Osteoblast (primary cell): ENCODE results near the gene DGKI. TPM values are rescaled to one million over a fixed set of nuclear protein-coding genes. Genes with fewer than 3 reads are reported as not detected.
A peak's percentile ranks its signal among the peaks of the same experiment; 100 is the strongest.

ENCODE experiments used
- DNase-seq: peaks from one replicate; pipeline ENCODE4 v3.0.0; 2011; ENCODE audit warnings: low spot score, mixed read lengths; ENCODE audit not compliant: insufficient read length; ENCODE audit errors: missing footprints
- H2AFZ ChIP-seq: 2 replicates; pipeline ENCODE4 v1.6.0; 2011; ENCODE audit warnings: mild to moderate bottlenecking, low read length
- H3K27ac ChIP-seq: 2 replicates; pipeline ENCODE4 v1.5.1; 2011; ENCODE audit warnings: mild to moderate bottlenecking, low read depth, low read length, moderate library complexity
- H3K27me3 ChIP-seq: 2 replicates; pipeline ENCODE4 v1.6.0; 2012; ENCODE audit warnings: mild to moderate bottlenecking, control low read depth, inconsistent platforms, low read length, moderate library complexity; ENCODE audit not compliant: insufficient read depth
- H3K36me3 ChIP-seq: 2 replicates; pipeline ENCODE4 v1.5.1; 2011; ENCODE audit warnings: mild to moderate bottlenecking, low read length, control low read depth, moderate library complexity; ENCODE audit not compliant: insufficient read depth
- H3K4me1 ChIP-seq: 2 replicates; pipeline ENCODE4 v1.5.1; 2011; ENCODE audit warnings: mild to moderate bottlenecking, low read length, control low read depth, moderate library complexity; ENCODE audit not compliant: insufficient read depth
- H3K4me2 ChIP-seq: 2 replicates; pipeline ENCODE4 v1.6.0; 2011; ENCODE audit warnings: mild to moderate bottlenecking, low read length; ENCODE audit not compliant: insufficient read depth
- H3K4me3 ChIP-seq: fragments of 200-600 bp; sonication (generic); 3 replicates; pipeline ENCODE4 v1.5.1; 2012; ENCODE audit warnings: mild to moderate bottlenecking, low read length, inconsistent platforms; ENCODE audit not compliant: insufficient read depth
- H3K79me2 ChIP-seq: 2 replicates; pipeline ENCODE4 v1.6.0; 2012; ENCODE audit warnings: mild to moderate bottlenecking, low read length, control low read depth, inconsistent platforms; ENCODE audit not compliant: insufficient read depth
- H3K9me3 ChIP-seq: 2 replicates; pipeline ENCODE4 v1.5.1; 2011; ENCODE audit warnings: low read depth, low read length, control low read depth
- H4K20me1 ChIP-seq: 2 replicates; pipeline ENCODE4 v1.6.0; 2012; ENCODE audit warnings: mild to moderate bottlenecking, low read length, control low read depth; ENCODE audit not compliant: insufficient read depth
- total RNA-seq: library from RNA; depleted of rRNA; stranded (reverse); fragments of >200 nt; gene quantifications from 2 replicates; pipeline ENCODE4 v1.2.3, GENCODE V29; 2012
- TF ChIP-seq, protein P1 (sequence below): IDR thresholded peaks from 2 replicates; pipeline ENCODE4 v1.5.1; 2011; ENCODE audit warnings: mild to moderate bottlenecking, low read depth, low read length, moderate library complexity; ENCODE audit errors: extremely low read depth

The DGKI gene
- total RNA-seq, 1 donor, result 19.2 TPM

DNA sequence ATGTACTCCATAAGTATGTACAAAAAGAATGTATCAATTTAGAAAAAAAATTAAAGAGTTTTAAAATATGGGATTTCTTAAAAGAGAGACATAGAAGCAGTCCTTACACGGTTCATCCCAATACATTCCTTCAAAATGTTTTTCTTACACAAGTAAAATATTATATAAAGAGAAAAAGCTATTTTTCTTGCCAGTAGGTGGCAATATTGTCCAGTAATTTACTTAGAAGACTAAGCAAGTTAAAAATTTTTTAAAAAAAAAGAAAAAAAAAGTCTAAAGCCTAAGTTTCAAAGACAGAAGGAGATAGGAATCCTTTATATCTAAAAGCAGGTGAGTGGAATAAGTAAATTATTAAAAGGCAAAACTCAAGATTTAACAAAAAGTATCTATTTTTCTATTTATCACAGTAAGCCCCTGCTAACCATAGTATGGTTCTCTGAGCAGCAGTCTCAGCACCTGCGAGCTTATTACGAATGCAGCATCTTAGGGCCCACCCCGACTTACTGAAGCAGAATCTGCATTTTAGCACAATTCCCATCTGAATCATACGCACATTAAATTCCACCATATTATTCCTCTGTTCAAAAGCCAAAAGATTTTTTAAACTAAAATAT, 240.6 kb downstream of the DGKI start:
- DNase-seq, result peak; percentile 73
- H4K20me1 ChIP-seq, result no peaks in the 10 kb centered on the region

GRCh38 chr7:137603043-137603442, 243.7 kb downstream of the DGKI start:
- Histone ChIP-seq H3K4me3 (no peak overlapping the region), H3K4me2 (no peak overlapping the region), H3K36me3 (no peaks in the 10 kb centered on the region), H3K27ac (no peak overlapping the region), H3K27me3 (no peaks in the 10 kb centered on the region), H4K20me1 (no peaks in the 10 kb centered on the region), H3K9me3 (no peaks in the 10 kb centered on the region), H3K79me2 (no peaks in the 10 kb centered on the region), H3K4me1 (no peaks in the 10 kb centered on the region), H2AFZ (no peak overlapping the region)
- no peak for DNase-seq
- TF ChIP-seq, protein P1, sequence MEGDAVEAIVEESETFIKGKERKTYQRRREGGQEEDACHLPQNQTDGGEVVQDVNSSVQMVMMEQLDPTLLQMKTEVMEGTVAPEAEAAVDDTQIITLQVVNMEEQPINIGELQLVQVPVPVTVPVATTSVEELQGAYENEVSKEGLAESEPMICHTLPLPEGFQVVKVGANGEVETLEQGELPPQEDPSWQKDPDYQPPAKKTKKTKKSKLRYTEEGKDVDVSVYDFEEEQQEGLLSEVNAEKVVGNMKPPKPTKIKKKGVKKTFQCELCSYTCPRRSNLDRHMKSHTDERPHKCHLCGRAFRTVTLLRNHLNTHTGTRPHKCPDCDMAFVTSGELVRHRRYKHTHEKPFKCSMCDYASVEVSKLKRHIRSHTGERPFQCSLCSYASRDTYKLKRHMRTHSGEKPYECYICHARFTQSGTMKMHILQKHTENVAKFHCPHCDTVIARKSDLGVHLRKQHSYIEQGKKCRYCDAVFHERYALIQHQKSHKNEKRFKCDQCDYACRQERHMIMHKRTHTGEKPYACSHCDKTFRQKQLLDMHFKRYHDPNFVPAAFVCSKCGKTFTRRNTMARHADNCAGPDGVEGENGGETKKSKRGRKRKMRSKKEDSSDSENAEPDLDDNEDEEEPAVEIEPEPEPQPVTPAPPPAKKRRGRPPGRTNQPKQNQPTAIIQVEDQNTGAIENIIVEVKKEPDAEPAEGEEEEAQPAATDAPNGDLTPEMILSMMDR, result no peak

More for the DNA sequence above, 240.6 kb downstream of the DGKI start:
- no peaks in the 10 kb centered on the region for H3K9me3 ChIP-seq
- H3K4me2 ChIP-seq, result no peak overlapping the region
- H3K4me3 ChIP-seq, result no peak overlapping the region
- no peaks in the 10 kb centered on the region for H3K4me1 ChIP-seq
- TF ChIP-seq, protein P1, result peak; percentile 59
- H2AFZ ChIP-seq, result no peak overlapping the region
- no peaks in the 10 kb centered on the region for H3K79me2 ChIP-seq
- no peaks in the 10 kb centered on the region for H3K36me3 ChIP-seq
- H3K27me3 ChIP-seq, result no peaks in the 10 kb centered on the region
- no peak overlapping the region for H3K27ac ChIP-seq

- H3K4me1 ChIP-seq, result no peaks in the 10 kb centered on the region
- H4K20me1 ChIP-seq, result no peaks in the 10 kb centered on the region
- TF ChIP-seq, protein P1, result no peak
- no peaks in the 10 kb centered on the region for H3K27me3 ChIP-seq
- no peaks in the 10 kb centered on the region for H3K9me3 ChIP-seq
- H3K27ac ChIP-seq, result no peak overlapping the region
- H3K4me2 ChIP-seq, result no peak overlapping the region
- H2AFZ ChIP-seq, result no peak overlapping the region
- H3K79me2 ChIP-seq, result no peaks in the 10 kb centered on the region
- no peak overlapping the region for H3K4me3 ChIP-seq
- no peak for DNase-seq
- peaks cover 5% of the 10 kb centered on the region for H3K36me3 ChIP-seq
These were observed 245.1 kb downstream of the DGKI start for GRCh38 chr7:137601642-137602041.

GRCh38 chr7:137597856-137598255, 248.9 kb downstream of the DGKI start:
- Histone ChIP-seq H3K9me3 (no peaks in the 10 kb centered on the region), H4K20me1 (no peaks in the 10 kb centered on the region), H3K4me3 (no peak overlapping the region), H3K4me1 (no peaks in the 10 kb centered on the region), H2AFZ (no peak overlapping the region), H3K4me2 (no peak overlapping the region), H3K27ac (no peak overlapping the region), H3K79me2 (no peaks in the 10 kb centered on the region), H3K27me3 (no peaks in the 10 kb centered on the region), H3K36me3 (peaks cover 5% of the 10 kb centered on the region)
- TF ChIP-seq, protein P1, result no peak
- no peak for DNase-seq
